IPS-20b (cell line): ENCODE data around the gene SLU7.

Experiments
- H3K27ac ChIP-seq: one replicate; pipeline ENCODE4 v1.5.1; 2013; ENCODE audit warnings: low read length
- H3K27me3 ChIP-seq: 2 replicates; pipeline ENCODE4 v1.6.1; 2013; ENCODE audit warnings: mild to moderate bottlenecking, low read length, inconsistent platforms; ENCODE audit not compliant: insufficient read depth
- H3K36me3 ChIP-seq: 2 replicates; pipeline ENCODE4 v1.6.1; 2013; ENCODE audit warnings: low read depth, mild to moderate bottlenecking, inconsistent platforms, low read length, moderate library complexity; ENCODE audit not compliant: insufficient read depth
- H3K4me1 ChIP-seq: 2 replicates; pipeline ENCODE4 v1.6.1; 2013; ENCODE audit warnings: mild to moderate bottlenecking, control low read depth, inconsistent platforms, low read length, moderate library complexity; ENCODE audit not compliant: insufficient read depth
- H3K4me3 ChIP-seq: 2 replicates; pipeline ENCODE4 v1.5.1; 2013; ENCODE audit warnings: mild to moderate bottlenecking, low read length, inconsistent platforms
- H3K9ac ChIP-seq: 2 replicates; pipeline ENCODE4 v1.6.1; 2013; ENCODE audit warnings: low read depth, mild to moderate bottlenecking, inconsistent platforms, low read length, moderate library complexity
- H3K9me3 ChIP-seq: 2 replicates; pipeline ENCODE4 v1.6.1; 2013; ENCODE audit warnings: mild to moderate bottlenecking, low read depth, low read length, inconsistent platforms; ENCODE audit not compliant: insufficient read depth

The SLU7 gene

GRCh38 chr5:160375166-160375565 is 43.7 kb downstream of the SLU7 start:
- Histone ChIP-seq H3K9ac (no peak overlapping the region), H3K4me1 (peaks cover 3% of the 10 kb centered on the region; the same call in 1 of the 2 replicates), H3K4me3 (no peak overlapping the region), H3K36me3 (no peaks in the 10 kb centered on the region), H3K27ac (no peak overlapping the region), H3K27me3 (peaks cover 21% of the 10 kb centered on the region), H3K9me3 (no peaks in the 10 kb centered on the region)

- Histone ChIP-seq H3K9ac (no peak overlapping the region), H3K4me1 (peaks cover 3% of the 10 kb centered on the region), H3K27ac (no peak overlapping the region), H3K4me3 (no peak overlapping the region), H3K9me3 (no peaks in the 10 kb centered on the region), H3K36me3 (no peaks in the 10 kb centered on the region), H3K27me3 (peaks cover 38% of the 10 kb centered on the region)
Measured at GRCh38 chr5:160371294-160371693, 47.6 kb downstream of the SLU7 start.

- peaks cover 3% of the 10 kb centered on the region for H3K4me1 ChIP-seq
- no peak overlapping the region for H3K27ac ChIP-seq
- no peaks in the 10 kb centered on the region for H3K9me3 ChIP-seq
- H3K36me3 ChIP-seq = no peaks in the 10 kb centered on the region
- H3K4me3 ChIP-seq = peak overlapping the region; percentile 62
- no peak overlapping the region; the same call in 1 of the 2 replicates for H3K9ac ChIP-seq
- peaks cover 38% of the 10 kb centered on the region for H3K27me3 ChIP-seq
Measured at GRCh38 chr5:160370713-160371034, 48.2 kb downstream of the SLU7 start.

DNA sequence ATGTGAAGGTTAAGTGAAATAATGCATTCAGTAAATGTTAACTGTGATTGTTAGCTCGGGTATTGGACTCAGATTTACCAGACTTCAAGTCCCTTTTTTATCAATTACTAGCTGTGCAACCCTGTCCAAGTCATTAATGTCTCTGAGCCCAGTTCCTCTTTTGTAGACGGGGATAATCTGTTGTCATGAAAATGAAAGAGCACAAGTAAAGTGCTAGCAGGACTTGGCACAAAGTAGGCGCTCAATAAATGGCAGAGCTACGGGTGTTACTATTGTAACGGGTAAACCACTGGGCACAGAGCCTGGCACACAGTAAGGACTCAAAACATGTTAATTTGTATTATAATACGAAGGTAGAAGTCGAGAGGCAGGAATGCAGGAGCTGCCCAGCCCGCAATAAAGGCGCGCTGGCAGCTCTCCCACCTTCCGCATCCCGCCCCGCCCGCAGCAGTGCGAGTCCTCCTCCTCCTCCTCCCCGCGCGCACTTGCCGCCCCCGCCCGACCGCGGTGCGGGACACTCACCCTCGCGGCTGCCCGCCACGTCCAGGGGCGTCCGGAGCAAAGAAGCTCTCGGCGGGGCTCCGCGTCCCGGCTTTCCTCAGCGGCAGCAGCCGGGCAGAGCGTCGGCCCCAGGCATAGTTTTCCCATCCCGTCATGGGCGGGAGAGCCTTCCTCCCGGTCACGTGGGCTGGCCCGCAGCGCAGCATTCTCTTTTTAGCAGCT is 48.7 kb downstream of the SLU7 start, which contains the start of gene C1QTNF2:
C1QTNF2 (minus strand) TSS at position 637 of the 723 bp plus-strand sequence. CDS start 15,615 bp downstream, outside the sequence.
- Histone ChIP-seq H3K27me3 (peaks cover 38% of the 10 kb centered on the region), H3K9me3 (no peaks in the 10 kb centered on the region), H3K27ac (no peak within 1 kb of the TSS), H3K36me3 (no peaks in the 10 kb centered on the region), H3K4me3 (peak within 1 kb of the TSS; percentile 62), H3K4me1 (peaks cover 3% of the 10 kb centered on the region), H3K9ac (no peak within 1 kb of the TSS; the same call in 1 of the 2 replicates)

DNA sequence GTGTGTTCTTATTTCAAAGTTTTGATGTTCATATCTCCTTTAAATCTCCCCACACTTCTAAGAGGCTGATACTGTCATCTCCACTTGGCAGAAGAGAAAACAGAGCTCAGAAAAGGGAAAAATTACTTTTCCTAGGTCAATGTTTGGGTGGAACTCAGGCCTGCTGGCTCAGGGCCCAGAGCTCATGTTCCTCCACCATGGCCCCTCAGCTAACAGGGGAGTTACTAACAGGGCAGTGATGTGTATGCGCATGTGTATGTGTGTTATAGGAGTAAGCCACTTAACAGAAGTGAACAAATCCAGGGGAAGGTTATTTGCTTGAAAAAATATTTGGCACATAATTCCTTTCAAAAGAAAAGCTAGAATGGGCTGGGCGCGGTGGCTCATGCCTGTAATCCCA is 51.0 kb downstream of the SLU7 start:
- H3K4me3 ChIP-seq = no peak overlapping the region
- H3K4me1 ChIP-seq = peaks cover 3% of the 10 kb centered on the region
- H3K27ac ChIP-seq = no peak overlapping the region
- H3K9ac ChIP-seq = no peak overlapping the region
- no peaks in the 10 kb centered on the region for H3K36me3 ChIP-seq
- H3K9me3 ChIP-seq = no peaks in the 10 kb centered on the region
- H3K27me3 ChIP-seq = peaks cover 38% of the 10 kb centered on the region

DNA sequence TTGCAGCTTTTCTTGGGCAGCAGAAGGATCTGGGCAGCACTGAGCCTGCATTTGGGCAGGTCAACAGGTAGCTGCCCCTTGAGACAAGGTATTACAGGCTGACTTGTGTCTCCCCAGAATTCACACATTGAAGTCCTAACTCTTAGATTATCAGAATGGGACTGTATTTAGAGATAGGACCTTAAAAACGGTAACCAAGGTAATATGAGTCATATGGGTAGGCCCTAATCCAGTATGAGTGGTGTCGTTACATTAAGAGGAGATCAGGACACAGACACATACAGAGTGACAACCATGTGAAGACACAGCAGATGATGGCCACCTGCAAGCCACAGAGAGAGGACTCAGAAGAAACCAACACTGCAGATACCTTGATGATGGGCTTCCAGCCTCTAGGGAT is 51.6 kb downstream of the SLU7 start:
- no peaks in the 10 kb centered on the region for H3K9me3 ChIP-seq
- H3K4me1 ChIP-seq = peaks cover 3% of the 10 kb centered on the region
- no peak overlapping the region for H3K27ac ChIP-seq
- peaks cover 36% of the 10 kb centered on the region for H3K27me3 ChIP-seq
- H3K4me3 ChIP-seq = no peak overlapping the region
- H3K36me3 ChIP-seq = no peaks in the 10 kb centered on the region
- H3K9ac ChIP-seq = no peak overlapping the region

DNA sequence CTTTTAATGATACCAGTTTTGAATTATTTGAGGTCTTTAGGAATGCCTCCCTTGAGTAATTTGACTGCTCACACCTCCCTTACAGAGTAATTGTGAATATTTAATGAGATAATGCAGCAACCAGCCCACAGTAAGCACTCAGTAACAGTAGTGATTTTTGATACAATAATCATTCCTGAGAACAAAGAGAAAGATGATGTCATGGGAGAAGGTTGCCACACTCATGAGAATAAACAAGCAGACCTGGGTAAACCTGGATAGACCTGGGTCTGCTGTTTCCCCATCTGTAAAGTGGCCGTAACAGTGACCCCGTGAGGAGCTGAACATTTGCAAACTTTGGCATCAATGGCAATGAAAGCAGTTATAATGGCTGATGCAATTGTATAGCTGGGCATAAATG is 52.7 kb downstream of the SLU7 start:
- Histone ChIP-seq H3K27ac (no peak overlapping the region), H3K9me3 (no peaks in the 10 kb centered on the region), H3K4me1 (peaks cover 3% of the 10 kb centered on the region), H3K36me3 (no peaks in the 10 kb centered on the region), H3K4me3 (no peak overlapping the region), H3K9ac (no peak overlapping the region), H3K27me3 (peaks cover 28% of the 10 kb centered on the region)

DNA sequence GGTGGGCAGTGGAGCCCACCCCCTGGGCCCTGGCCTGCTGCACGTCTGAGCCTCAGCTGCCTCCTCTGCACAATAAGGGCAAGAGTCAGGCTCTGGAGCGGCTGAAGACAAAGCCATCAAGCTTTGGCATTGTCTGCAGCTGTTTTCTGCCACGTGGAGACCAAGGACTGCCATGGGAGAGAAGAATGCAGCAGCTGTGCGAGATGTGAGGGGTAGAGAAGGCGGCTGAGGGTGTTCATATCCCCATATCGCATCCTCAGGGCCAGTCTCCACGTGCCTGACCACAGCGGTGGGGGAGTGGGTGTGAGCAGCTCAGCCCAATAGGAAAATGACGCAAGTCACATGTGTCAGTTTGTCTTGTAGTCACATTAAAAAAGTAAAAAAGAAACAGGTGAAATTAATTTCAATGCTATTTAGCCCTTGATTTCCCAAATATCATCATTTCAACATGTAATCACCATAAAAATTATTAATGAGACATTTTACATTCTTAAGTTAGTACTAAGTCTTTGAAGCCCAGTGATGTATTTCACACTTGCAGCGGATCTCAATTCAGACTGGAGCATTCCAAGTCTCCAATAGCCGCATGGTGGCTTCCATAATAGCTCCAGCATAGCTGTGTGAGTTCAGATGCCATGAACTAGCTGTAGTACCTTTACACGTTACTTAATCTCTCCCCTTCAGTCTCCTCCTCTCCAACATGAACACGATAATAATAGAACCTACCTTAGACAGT is 55.1 kb downstream of the SLU7 start:
- Histone ChIP-seq H3K9me3 (no peaks in the 10 kb centered on the region), H3K9ac (no peak overlapping the region), H3K4me3 (no peak overlapping the region), H3K4me1 (no peaks in the 10 kb centered on the region; the same call in 1 of the 2 replicates), H3K27ac (no peak overlapping the region), H3K27me3 (peaks cover 4% of the 10 kb centered on the region), H3K36me3 (no peaks in the 10 kb centered on the region)

DNA sequence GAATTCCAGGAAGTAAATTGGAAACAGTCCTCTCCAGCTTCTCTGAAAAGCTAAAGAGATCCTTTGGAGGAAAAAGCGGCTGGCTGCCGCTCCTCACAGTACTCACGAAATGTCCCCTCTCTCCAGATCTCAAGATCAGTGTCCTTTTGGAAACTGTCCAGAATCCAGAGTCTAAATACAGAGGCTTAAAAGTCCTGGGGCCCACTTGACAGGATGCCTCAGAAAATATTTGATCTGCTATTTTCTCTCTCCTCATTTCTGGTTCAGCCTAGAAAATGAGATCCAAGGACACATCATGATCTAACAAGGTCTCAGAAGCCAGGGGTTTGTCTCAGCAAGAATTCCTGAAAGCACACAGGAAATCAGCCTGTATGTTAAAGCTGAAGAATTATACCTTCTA is 55.7 kb downstream of the SLU7 start:
- H3K4me3 ChIP-seq = no peak overlapping the region

DNA sequence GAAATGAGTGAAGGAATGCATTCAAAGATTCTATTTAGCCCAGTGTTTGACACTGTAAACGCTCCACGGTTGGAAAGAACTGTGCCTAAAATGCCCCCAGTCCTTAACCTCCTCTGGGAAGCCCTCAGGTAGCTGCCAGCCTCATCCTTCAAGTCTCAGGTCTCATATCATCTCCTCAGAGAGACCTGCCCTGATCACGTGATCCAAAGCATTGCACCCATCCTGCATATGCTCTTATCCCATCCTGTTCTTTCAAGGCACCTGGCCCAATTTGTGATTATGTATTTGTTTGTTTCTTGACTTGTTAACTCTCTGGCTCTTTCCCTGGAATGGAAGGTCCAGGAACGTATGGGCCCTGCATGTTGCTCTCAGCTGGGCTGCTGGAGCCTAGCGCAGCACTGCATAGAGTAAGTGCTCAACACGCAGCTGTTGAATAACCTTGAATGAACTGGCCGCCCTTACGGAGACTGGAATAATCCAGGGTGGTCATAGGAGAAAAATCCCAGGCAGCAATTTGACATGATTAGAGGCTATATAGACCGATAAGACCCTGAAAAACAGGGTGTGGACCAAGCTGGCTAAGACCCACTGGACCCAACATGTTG is 57.2 kb downstream of the SLU7 start:
- Histone ChIP-seq H3K4me3 (no peak overlapping the region), H3K9me3 (no peaks in the 10 kb centered on the region), H3K27ac (no peak overlapping the region), H3K27me3 (no peaks in the 10 kb centered on the region), H3K36me3 (no peaks in the 10 kb centered on the region), H3K9ac (no peak overlapping the region), H3K4me1 (no peaks in the 10 kb centered on the region; the same call in 1 of the 2 replicates)

More for the DNA sequence above, 55.7 kb downstream of the SLU7 start:
- Histone ChIP-seq H3K4me1 (no peaks in the 10 kb centered on the region; the same call in 1 of the 2 replicates), H3K9ac (no peak overlapping the region), H3K36me3 (no peaks in the 10 kb centered on the region), H3K27ac (no peak overlapping the region), H3K27me3 (no peaks in the 10 kb centered on the region), H3K9me3 (no peaks in the 10 kb centered on the region)

DNA sequence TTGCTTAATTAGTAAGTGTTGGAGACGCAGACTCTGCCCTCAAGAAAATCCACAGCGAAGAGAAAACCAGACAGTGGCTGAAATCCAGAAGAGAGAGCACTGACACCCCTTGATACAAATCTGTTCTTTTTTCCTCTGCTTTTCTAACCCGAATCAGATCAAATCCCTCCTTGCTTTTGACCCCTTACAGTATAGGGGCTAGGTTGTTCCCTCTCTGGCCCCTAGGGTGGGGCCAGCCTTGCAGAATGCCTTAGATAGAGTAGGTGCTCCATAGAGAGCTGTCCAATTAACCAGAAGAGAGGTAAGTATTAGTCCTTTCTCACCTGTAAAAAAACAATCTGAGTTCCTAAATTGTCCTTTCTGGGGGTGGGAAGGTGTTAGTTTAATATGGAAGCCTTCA is 58.6 kb downstream of the SLU7 start:
- no peaks in the 10 kb centered on the region for H3K27me3 ChIP-seq
- no peaks in the 10 kb centered on the region for H3K9me3 ChIP-seq
- no peaks in the 10 kb centered on the region for H3K36me3 ChIP-seq
- no peak overlapping the region for H3K4me3 ChIP-seq
- H3K9ac ChIP-seq = no peak overlapping the region
- no peak overlapping the region for H3K27ac ChIP-seq
- no peaks in the 10 kb centered on the region for H3K4me1 ChIP-seq

DNA sequence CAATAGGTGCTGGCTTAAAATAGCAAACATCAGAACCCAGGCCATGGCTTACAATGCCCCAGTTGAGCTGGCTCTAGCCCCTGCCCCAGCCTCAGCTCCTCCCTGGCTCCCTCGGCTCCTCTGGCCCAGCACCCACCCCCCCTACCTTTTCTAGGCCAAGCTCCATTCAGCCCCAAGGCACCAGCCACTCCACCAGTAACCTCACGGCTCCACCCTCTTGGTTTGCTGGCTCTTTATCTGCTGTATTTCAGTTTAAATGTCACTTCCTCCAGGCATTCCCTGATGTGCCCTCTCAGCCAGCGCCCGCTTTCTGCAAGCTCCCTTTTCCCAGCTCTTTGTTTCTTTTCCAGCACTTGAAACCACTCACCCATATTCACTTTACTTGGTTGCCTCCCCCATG is 59.1 kb downstream of the SLU7 start:
- H3K9me3 ChIP-seq = no peaks in the 10 kb centered on the region
- no peaks in the 10 kb centered on the region for H3K4me1 ChIP-seq
- H3K27ac ChIP-seq = no peak overlapping the region
- no peak overlapping the region for H3K4me3 ChIP-seq
- no peaks in the 10 kb centered on the region for H3K36me3 ChIP-seq
- H3K27me3 ChIP-seq = no peaks in the 10 kb centered on the region
- no peak overlapping the region for H3K9ac ChIP-seq
